GM12875 (cell line): ENCODE data around the gene HSPA12A.
"Not testable (repeated sequence)": the region's sequence is repeated elsewhere in the genome, so short reads cannot be mapped to it uniquely, and the experiment has no call there.

Experiments
- H3K4me3 ChIP-seq: one replicate; pipeline ENCODE4 v1.5.1; 2011; ENCODE audit warnings: low read depth, low read length, control low read depth
- TF ChIP-seq, protein P1 (sequence below): IDR thresholded peaks from 2 replicates; pipeline ENCODE4 v1.5.1; 2011; ENCODE audit warnings: low read depth, mild to moderate bottlenecking, control low read depth, inconsistent platforms, low read length, moderate library complexity, borderline replicate concordance; ENCODE audit not compliant: insufficient read depth

HSPA12A gene

DNA sequence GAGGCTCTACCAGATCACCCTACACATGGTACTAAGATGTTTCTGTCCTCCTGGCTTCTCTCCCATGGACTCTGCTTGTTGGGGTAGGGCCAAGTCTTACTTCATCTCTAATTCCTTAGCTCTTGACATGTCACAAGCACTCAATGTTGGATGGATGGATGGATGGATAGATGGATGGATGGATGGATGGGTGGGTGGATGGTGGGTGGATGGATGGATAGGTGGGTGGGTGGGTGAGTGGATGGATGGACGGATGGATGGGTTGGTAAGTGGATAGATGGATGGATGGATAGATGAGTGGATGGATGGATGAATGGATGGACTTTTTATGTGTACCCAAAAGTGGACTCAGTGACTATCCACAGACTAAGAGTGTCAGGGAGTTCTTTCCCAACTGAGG lies 28.5 kb downstream of the HSPA12A start:
- TF ChIP-seq, protein P1, sequence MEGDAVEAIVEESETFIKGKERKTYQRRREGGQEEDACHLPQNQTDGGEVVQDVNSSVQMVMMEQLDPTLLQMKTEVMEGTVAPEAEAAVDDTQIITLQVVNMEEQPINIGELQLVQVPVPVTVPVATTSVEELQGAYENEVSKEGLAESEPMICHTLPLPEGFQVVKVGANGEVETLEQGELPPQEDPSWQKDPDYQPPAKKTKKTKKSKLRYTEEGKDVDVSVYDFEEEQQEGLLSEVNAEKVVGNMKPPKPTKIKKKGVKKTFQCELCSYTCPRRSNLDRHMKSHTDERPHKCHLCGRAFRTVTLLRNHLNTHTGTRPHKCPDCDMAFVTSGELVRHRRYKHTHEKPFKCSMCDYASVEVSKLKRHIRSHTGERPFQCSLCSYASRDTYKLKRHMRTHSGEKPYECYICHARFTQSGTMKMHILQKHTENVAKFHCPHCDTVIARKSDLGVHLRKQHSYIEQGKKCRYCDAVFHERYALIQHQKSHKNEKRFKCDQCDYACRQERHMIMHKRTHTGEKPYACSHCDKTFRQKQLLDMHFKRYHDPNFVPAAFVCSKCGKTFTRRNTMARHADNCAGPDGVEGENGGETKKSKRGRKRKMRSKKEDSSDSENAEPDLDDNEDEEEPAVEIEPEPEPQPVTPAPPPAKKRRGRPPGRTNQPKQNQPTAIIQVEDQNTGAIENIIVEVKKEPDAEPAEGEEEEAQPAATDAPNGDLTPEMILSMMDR: no peak
- H3K4me3 ChIP-seq: no peak overlapping the region

DNA sequence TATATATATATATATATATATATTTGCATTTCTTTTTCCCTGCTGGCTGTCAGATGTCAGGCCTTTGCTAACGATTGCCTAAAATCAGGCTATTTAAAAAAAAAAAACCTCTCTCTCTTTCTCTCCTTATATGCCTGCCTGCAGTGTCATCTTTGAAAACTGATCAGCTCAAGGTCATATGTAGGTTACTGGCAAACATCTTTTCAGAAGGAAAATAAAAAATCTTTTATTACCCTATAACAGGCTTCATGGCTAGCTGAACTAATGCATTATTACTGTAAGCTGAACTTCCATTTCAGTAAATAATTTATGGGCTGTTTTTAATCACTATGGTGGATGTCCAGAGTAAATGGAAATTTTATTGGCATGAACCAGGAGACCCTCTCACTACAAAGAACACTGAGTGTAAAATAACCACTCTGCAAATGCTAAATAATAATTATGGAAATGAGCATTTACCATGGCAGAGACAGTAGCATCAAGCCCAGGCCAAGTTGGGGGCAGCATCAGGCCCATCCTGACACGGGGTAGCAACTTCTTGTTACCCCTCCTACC lies 29.3 kb downstream of the HSPA12A start:
- TF ChIP-seq, protein P1: no peak
- no peak overlapping the region for H3K4me3 ChIP-seq

DNA sequence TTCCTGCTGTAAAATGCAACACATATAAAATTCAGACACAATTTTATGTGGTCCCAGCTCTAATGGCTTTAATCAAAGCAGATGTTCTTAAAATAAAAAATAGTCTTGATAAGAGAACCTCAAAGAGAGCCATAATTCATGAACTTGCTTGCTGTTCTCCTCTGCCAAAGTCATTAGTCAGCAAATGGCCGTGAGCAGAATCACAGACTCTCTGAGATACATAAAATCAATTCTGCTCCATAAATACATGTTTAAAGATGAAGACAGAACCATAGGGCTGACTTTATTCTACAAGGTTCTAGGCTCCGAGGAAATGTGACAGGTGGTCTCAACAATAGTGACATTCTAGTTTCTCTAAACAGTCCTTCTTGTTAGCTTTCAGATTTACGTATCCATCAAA lies 29.8 kb downstream of the HSPA12A start:
- TF ChIP-seq, protein P1: no peak
- H3K4me3 ChIP-seq: no peak overlapping the region

DNA sequence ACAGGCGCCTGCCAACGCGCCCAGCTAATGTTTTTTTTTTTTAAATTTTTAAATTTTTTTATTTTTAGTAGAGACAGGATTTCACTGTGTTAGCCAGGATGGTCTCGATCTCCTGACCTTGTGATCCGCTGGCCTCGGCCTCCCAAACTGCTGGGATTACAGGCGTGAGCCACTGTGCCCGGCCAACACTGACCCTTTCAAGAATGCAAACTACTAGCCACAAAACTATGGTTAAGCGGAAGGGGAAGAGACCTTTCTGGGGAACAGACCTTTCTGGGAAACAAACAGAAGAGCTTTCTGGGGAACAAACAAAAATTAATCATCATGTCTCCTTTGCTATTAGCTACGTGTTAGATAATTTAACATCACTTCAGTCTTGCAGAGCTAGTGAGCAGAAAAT lies 30.6 kb downstream of the HSPA12A start:
- not testable (repeated sequence) for H3K4me3 ChIP-seq

DNA sequence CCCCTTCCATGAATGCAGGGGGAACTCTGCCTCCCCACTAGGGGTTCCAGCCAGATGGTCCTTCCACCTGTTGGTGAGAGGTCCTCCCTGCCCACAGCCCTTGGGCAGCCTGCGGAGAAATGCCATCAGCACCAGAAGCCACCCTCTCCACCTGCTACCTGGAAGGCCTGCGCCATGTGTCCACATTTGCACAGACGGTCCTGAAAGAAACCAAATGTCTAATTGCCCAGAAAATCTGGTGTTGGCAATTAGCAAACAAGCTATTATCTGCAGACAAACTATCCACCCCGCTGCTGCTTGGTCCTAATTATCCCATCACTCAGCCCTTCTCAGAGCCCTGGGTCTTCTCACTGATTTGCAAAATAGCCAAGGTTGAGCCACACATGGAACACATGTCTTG lies 32.3 kb downstream of the HSPA12A start:
- H3K4me3 ChIP-seq: no peak overlapping the region
- TF ChIP-seq, protein P1: no peak

DNA sequence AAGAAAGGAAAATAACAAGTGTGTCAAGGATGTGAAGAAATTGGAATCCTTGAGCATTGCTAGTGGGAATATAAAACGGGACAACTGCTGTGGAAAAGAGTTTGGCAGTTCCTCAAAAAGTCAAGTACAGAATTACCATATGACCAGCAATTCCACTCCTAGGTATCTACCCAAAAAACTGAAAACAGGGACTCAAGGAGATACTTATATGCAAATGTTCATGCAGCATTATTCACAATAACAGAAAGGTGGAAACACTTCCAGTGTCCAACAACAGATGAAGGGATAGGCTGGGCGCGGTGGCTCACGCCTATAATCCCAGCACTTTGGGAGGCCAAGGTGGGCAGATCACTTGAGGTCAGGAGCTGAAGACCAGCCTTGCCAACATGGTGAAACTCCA lies 33.5 kb downstream of the HSPA12A start:
- TF ChIP-seq, protein P1: no peak

DNA sequence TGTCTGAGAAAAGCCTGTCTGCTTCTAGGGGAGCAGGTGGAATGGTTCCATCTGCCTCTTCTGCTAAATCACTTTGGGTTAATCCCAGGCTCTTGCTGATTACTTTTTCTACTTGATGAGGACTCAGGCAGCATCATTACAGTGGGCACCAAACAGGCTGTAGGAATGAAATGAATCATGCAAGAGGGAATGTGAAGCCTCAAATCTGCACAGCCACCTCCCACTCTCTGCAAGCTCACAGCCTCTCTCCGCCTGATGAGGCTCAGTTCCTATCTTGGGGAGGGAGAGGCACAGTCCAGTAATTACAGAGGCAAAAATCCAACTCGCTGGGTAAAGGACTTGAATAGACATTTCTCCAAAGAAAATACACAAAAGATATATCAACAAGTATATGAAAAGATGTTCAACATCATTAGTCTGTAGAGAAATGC lies 34.0 kb downstream of the HSPA12A start:
- H3K4me3 ChIP-seq: no peak overlapping the region
- TF ChIP-seq, protein P1: no peak

More for the DNA sequence above, 33.5 kb downstream of the HSPA12A start:
- no peak overlapping the region for H3K4me3 ChIP-seq

DNA sequence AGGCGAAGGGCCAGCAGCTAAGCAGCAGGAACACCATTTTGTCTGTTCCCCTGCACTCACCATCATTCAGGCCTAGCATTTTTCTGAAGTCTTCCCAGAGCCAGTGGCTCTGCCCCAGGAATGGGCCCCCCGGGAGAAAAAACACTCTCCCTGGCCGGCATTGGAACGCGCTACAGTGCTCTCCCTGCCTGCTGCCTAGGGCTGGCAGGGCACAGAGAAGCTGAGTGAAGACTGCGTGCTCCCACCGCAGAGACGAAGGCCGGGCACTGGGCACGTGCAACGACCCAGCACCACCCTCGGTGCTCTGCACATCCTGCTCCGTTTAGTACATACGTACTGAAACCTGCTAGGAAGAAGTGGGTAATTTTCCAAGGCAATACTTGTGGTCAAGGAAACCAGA lies 34.4 kb downstream of the HSPA12A start:
- no peak overlapping the region for H3K4me3 ChIP-seq
- TF ChIP-seq, protein P1: no peak
